ENCODE results near the gene NR5A1.

The NR5A1 gene

DNA sequence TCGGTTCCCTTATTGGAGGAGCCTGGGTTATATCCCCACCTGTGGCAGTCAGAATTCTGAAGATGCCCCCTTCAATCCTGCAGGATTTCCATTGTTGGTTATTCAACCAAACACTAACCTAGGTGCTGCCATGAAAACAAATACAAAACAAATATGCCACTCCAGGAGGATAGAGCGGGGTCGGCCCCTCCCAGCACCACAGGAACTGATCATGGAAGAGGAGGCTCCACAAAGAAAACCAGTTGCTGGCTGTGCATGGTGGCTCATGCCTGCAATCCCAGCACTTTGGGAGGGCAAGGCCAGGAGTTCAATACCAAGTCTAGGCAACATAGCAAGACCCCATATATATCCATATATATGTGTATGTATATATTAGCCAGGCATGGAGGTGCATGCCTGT is 70.1 kb downstream of the NR5A1 start:
- no peaks in the 10 kb centered on the region for H3K79me1 ChIP-seq (replicated peaks; ENCODE audit: low read length, poor library complexity, severe bottlenecking)

DNA sequence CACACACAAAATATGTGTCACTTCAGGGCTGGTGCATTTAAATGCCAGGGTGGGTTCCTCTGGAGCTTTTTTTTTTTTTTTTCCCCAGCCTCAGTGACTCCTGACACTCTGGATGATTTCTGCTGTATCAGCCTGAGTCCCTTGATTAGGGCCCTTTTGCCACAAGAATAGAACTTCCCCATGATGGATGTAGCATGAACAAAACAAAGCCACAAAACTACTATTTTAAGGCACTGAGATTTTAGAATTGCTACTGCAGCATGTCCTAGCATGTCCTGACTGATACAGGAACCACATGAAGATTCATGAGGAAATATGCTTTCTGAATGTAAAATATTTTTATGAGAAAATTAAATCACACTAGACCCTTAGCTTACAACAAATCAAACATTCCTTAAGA is 70.9 kb downstream of the NR5A1 start:
- Histone ChIP-seq H2BK5ac (ENCODE audit: low read depth, low read length, poor library complexity, severe bottlenecking) (no peak overlapping the region), H2BK15ac (ENCODE audit: low read depth, poor library complexity, severe bottlenecking) (no peak overlapping the region)

More for the DNA sequence above, 70.1 kb downstream of the NR5A1 start:
- Histone ChIP-seq H3K9me3 (ENCODE audit: control insufficient read depth, low read length) (peaks cover 13% of the 10 kb centered on the region), H4K91ac (ENCODE audit: low read length) (no peak overlapping the region), H3K4me3 (ENCODE audit: insufficient read depth in 1 of 2, low read depth in 1 of 2, low read length in 2 of 2) (no peak overlapping the region), H2BK5ac (ENCODE audit: low read depth, low read length, poor library complexity, severe bottlenecking) (no peak overlapping the region), H2BK120ac (ENCODE audit: low read depth, low read length) (no peak overlapping the region), H3K36me3 (ENCODE audit: control insufficient read depth in 1 of 2, insufficient read depth in 2 of 2, low read depth in 1 of 2, low read length in 2 of 2) (no peaks in the 10 kb centered on the region), H3K9ac (ENCODE audit: low read length) (no peak overlapping the region), H2BK12ac (ENCODE audit: low read length in 2 of 2) (no peak overlapping the region), H3K4me2 (ENCODE audit: low read length, poor library complexity, severe bottlenecking) (no peak overlapping the region), H4K8ac (ENCODE audit: low read length) (no peak overlapping the region), H3K23ac (ENCODE audit: low read length in 2 of 2) (no peak overlapping the region), H3K27ac (ENCODE audit: low read length, poor library complexity, severe bottlenecking) (no peak overlapping the region), H3K27me3 (ENCODE audit: control insufficient read depth in 1 of 2, insufficient read depth in 1 of 2, low read length in 2 of 2) (peaks cover 23 to 34% of the 10 kb centered on the region in 2 experiments), H3K4me1 (ENCODE audit: control insufficient read depth, insufficient read depth, low read depth, low read length) (no peaks in the 10 kb centered on the region), H2BK15ac (ENCODE audit: low read depth, poor library complexity, severe bottlenecking) (no peak overlapping the region), H3K18ac (ENCODE audit: low read depth in 1 of 2, low read length in 2 of 2) (no peak overlapping the region), H3K4ac (ENCODE audit: low read depth in 1 of 2, low read length in 2 of 2) (no peak overlapping the region), H2AFZ (ENCODE audit: low read depth, low read length) (no peak overlapping the region), H2AK5ac (ENCODE audit: low read length, severe bottlenecking) (no peak overlapping the region), H3K14ac (ENCODE audit: low read length in 2 of 2) (no peak overlapping the region)
- 87% methylated on average over 3 of the region's 3 CpGs for WGBS
- DNase-seq, result no peak

More for the DNA sequence above, 70.9 kb downstream of the NR5A1 start:
- Histone ChIP-seq H4K8ac (ENCODE audit: low read length) (no peak overlapping the region), H3K9me3 (ENCODE audit: control insufficient read depth, low read length) (peaks cover 11% of the 10 kb centered on the region), H3K4me1 (ENCODE audit: control insufficient read depth, insufficient read depth, low read depth, low read length) (no peaks in the 10 kb centered on the region), H3K27me3 (ENCODE audit: control insufficient read depth in 1 of 2, insufficient read depth in 1 of 2, low read length in 2 of 2) (peaks cover 24 to 31% of the 10 kb centered on the region in 2 experiments), H3K14ac (ENCODE audit: low read length in 2 of 2) (no peak overlapping the region), H2BK120ac (ENCODE audit: low read depth, low read length) (no peak overlapping the region), H4K91ac (ENCODE audit: low read length) (no peak overlapping the region), H2BK12ac (ENCODE audit: low read length in 2 of 2) (no peak overlapping the region), H3K18ac (ENCODE audit: low read depth in 1 of 2, low read length in 2 of 2) (no peak overlapping the region), H3K79me1 (replicated peaks; ENCODE audit: low read length, poor library complexity, severe bottlenecking) (no peaks in the 10 kb centered on the region), H3K4ac (ENCODE audit: low read depth in 1 of 2, low read length in 2 of 2) (no peak overlapping the region), H3K36me3 (ENCODE audit: control insufficient read depth in 1 of 2, insufficient read depth in 2 of 2, low read depth in 1 of 2, low read length in 2 of 2) (no peaks in the 10 kb centered on the region), H2AK5ac (ENCODE audit: low read length, severe bottlenecking) (no peak overlapping the region), H3K4me3 (ENCODE audit: insufficient read depth in 1 of 2, low read depth in 1 of 2, low read length in 2 of 2) (no peak overlapping the region), H3K4me2 (ENCODE audit: low read length, poor library complexity, severe bottlenecking) (no peak overlapping the region), H3K9ac (ENCODE audit: low read length) (no peak overlapping the region), H3K27ac (ENCODE audit: low read length, poor library complexity, severe bottlenecking) (no peak overlapping the region), H3K23ac (ENCODE audit: low read length in 2 of 2) (no peak overlapping the region), H2AFZ (ENCODE audit: low read depth, low read length) (no peak overlapping the region)
- DNase-seq, result no peak

Measured in mesenchymal stem cell (in vitro differentiated cells and primary cell).